HG03039 (cell line): Measurements from ENCODE around the gene ACLY.
A peak's percentile ranks its signal among the peaks of the same experiment; 100 is the strongest.

Experiments used
- ATAC-seq: cut with Tn5 transposase; IDR thresholded peaks from one replicate; pipeline ENCODE4 v1.9.1; 2021; ENCODE audit warnings: mild to moderate bottlenecking, moderate library complexity; ENCODE audit not compliant: unreplicated experiment

The ACLY gene

DNA sequence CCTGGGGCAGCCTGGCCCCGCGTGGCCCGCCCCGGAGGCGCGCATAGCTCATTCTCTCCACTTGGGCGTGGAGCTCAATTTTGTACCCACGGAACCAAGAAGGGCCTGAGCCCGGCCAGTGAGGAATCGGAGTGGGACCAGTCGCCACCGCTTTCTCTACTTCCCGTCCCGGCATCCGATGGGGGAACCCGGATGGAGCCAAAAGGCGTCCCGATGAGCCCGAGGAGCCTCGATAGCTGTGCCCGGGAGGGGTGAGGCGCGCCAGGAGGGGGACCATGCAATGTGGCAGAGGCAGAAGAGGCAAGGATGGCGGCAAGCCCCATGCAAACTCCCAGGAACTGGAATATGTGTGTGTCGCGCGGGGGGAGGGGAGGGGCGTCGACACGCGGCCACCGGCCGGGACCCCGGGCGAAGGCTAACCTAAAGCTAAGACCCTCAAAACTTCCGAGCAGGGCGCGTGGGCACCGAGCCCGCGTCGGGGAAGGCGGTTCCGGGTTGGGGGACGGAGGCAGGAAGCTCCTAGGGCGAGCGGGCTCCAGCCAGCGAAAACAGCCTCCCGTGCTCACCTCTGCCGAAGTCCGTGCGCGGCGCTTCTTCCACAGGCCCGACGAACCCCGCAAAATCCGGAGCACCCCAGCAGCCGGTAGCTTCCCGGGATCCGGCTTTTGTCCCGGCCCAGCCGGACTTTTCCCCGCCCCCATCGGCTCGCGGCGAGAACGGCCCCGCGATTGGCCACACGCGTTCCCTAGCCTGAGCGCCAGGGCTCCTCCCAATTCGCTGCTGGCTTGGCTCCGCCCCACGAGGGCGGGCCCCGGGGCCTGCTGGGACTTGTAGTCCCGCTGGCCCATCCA lies at the start of gene ACLY:
Gene ACLY (minus strand): TSS at position 638 of the 851 bp plus-strand sequence. CDS start 5,078 bp downstream, outside the sequence.
- peak; percentile 91 for ATAC-seq

DNA sequence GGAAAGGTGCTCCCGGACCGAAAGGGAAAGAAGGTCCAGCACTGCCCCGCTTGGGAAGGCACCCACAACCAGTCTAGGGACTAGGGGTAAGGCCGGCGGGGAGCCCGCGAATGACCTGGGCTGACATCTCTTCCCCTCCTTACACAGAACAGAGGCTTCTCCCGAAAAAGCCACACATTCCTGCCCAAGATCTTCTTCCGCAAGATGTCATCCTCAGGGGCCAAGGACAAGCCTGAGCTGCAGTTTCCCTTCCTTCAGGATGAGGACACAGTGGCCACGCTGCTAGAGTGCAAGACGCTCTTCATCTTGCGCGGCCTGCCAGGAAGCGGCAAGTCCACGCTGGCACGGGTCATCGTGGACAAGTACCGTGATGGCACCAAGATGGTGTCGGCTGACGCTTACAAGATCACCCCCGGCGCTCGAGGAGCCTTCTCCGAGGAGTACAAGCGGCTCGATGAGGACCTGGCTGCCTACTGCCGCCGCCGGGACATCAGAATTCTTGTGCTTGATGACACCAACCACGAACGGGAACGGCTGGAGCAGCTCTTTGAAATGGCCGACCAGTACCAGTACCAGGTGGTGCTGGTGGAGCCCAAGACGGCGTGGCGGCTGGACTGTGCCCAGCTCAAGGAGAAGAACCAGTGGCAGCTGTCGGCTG lies 49.3 kb upstream of the ACLY start:
- ATAC-seq: no peak

DNA sequence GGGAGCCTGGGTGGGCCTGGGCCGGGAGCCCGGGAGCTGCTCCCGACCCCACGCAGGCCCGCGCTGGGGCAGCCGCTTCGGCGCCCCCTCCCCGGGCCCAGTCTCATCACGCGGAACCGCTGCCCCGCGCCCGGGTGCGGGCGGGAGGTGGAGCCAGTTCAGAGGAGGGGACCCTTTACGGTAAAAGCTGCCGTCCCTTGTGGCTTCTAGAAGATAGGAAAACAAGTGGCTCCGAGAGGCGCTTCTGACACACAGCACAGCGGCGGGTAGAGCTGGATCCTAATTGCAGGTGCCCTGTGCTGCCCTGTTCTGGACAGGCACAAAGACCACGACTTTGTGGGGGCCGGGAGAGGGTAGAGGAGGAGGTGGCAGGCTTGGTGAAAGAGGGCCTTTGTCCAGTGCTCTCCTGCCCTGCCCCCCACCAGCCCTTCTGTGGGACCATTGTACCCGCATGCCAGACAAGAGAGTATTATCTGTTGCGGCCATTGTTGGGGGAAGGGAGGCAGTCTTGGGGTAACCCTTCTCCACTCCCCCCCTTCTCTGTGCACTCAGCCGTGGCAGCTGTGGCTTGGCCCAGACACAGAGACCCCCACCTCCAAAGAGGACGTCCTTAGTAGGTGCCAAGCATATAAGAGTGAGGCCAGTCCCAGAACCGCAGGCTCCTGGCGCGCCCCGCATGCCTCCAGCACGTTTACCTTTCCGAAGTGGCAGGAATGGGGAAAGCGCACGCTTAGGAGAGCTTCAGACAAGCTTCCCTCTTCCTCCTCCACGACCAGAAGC lies 48.6 kb upstream of the ACLY start:
- no peak for ATAC-seq

DNA sequence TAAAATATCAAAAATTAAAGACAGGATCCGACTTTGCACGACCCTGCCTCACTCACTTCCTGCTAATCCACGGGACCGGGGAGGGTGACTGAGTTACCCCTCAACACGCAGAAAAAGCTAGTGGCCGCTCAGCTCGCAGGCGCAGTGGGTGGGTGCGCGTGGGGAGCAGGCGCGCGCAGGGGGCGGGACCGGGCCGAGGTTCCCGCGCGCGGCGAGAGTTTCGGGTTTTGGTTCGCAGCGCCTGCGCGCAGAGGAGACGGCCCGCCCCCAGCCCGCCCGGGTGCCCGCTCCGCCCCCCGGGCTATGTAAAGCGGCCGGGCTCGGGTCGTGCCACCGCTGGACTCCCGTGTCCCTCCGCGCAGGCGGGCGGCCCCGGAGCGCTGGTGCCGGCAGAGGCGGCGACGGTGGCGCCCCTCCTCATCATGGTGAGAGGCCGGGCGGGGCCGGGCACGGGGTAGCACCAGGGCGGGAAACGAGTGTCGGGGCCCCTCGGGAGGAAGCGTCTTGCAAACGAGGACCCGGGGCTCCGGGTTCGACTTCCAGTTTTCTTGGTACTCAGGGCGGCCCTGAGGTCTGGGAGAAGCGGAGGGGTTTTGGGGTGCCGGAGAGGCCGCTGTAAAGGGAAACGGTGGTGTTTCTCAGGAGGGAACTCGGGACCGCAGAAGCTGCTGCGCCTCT lies 47.9 kb upstream of the ACLY start, which contains the start of gene CNP:
Gene CNP (plus strand): TSS at position 333 of the 678 bp plus-strand sequence. CDS start 90 bp downstream, at position 423.
- peak; percentile 66 for ATAC-seq

DNA sequence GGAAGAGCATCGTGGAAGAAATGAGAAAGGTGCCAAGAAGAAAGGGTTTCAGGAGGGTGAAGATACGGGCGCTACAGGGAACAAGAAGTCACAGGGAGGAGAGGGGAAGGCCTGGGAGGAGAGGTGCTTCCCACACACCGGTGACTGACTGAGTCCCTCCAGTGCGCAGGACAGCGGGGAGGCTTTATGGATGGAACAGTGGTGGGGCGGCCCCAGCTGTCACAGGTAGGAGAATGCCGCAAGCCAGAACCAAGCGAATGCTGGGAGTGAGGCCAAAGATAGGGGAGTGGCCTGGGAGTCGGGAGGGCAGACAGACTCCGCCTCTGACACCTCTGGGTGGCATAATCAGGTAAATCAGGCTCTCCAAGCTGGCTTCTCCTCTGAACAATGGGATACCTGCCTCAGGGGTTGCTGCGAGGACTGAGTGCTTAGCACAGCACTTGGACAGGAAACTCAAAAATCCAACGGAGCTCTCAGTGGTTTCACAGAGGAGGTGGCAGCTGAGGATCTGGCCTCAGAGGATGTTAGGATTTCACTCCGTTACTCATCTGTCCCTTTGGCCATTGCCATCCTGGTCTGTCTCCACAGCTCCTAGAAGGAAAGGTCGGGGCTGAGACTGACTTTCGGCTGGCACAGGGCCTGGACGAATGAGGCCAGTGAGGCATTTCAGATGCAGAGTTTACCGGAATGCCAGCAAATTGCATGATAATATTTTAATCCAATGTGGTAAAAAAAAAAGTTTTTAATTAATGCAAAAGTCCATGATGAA lies 47.1 kb upstream of the ACLY start:
- no peak for ATAC-seq

DNA sequence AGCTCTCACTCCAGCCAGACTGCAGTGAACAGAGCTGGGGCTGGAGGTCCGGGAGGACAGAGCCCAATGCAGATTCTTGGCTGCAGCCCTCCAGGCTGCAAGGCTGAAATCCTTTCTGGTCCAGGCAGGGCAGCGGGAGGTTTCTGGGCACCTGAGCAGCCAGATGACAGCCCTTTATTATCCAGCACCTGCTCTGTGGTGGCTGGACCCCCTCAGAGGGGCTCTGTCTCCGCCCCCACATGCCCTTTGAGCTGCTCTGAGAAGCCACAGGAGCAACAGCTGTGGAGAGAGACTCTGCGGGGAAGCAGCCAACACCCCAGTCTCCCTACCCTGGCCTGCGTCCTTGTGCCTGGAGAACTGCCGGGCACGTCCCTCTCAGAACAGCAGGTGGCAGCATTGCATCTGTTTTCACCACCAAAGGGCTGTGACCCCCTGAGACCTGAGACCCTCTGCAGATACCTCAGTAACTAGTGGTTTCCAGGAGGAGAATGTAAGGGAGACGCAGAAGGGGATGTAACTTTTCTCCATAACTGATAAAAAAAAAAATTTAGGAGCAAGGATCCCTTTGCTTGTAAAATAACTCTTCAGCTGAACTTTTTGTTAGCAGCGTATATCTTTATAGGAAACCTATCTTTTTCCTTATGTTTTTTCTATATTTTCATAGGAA lies 44.1 kb upstream of the ACLY start:
- ATAC-seq: no peak

DNA sequence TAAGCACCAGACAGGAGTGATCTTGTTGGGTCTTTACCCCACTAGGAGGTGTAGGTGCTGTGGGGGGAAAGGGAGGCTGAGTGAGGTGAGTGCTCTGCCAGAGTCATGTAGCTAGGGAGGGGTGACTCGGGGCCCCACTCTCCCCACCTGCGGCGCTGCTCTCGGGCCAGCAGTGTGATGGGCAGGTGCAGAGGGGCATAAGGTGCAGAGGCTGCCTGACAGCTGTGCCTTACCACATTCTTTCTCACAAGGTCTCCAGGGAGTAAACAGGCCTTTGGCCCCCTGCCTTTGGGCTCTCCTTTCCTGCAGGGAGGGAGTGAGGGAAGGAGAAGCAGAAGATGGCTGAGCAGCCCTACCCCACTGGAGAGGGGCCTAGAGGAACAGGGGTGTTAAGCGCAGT lies 43.4 kb upstream of the ACLY start:
- no peak for ATAC-seq

DNA sequence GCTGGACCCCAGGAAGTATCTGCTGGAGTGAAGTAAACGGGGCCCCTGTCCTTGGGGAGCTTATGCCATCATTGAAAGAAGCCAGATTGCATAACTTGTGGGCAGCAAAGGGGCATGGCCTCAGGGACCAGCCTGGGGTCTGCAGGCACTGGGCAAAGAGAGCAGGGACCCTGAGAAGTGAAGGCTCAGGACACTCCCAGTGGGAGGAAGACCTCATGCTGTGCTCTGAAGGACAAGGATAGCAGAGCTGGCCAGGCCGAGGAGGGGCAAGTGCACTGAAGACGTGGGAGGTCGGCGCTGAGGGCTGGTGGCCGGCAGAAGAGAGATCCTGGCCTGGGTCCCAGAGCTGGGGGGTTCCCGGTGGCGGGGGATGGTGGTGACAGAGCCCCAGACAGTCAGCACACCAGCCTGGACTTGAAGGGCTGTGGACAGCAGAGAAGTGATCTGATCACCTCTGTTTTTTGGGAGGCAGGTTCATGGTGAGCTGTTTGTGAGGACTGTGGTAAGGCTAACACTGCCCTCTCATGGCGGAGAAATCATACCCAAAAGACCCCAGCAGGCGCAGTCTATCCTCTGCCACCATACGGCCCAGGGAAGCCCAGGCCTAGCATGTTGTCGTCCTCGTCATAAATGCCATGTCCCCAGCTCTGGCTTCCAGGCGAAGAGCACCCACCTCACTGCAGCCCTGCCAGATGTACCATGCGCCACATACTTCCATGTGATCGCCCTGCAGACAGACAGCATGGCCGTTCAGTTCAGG lies 40.8 kb upstream of the ACLY start:
- ATAC-seq: no peak

DNA sequence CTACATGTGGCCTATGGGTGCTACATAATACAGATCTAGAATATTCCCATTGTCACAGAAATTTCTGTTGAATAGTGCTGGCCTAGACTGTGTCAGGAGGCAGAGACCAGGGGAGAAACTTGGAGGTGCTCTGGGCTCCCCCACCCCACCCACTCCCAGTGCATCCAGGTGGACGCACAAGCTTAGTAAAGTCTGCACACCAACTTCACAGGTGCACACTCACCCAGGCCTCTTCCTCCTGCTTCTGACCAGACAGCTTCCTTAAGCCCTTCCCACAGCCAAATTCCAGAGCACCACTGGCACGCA lies 40.2 kb upstream of the ACLY start:
- no peak for ATAC-seq

DNA sequence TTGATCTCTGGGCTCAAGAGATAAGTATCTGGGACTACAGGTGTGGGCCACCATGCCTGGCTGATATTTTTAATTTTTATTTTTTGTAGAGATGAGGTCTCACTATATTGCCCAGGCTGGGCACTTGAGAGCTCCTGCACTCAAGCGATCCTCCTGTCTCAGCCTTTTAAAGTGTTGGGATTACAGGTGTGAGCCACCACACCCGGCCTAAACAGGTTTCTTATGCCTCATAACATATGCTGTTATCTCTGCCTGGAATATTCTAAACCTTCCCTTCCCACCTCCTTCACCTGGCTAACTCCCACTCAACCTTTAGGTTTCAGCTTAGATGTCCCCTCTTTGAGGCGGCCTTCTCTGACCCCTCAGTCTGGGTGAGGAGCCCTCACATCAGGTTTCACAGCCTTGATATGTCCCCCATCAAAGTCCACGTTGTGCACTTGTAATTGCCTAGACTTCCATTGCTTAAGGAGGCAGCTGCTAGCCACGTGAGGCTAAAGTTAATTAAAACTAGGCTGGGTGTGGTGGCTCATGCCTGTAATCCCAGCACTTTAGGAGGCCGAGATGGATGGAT lies 39.2 kb upstream of the ACLY start:
- ATAC-seq: no peak

DNA sequence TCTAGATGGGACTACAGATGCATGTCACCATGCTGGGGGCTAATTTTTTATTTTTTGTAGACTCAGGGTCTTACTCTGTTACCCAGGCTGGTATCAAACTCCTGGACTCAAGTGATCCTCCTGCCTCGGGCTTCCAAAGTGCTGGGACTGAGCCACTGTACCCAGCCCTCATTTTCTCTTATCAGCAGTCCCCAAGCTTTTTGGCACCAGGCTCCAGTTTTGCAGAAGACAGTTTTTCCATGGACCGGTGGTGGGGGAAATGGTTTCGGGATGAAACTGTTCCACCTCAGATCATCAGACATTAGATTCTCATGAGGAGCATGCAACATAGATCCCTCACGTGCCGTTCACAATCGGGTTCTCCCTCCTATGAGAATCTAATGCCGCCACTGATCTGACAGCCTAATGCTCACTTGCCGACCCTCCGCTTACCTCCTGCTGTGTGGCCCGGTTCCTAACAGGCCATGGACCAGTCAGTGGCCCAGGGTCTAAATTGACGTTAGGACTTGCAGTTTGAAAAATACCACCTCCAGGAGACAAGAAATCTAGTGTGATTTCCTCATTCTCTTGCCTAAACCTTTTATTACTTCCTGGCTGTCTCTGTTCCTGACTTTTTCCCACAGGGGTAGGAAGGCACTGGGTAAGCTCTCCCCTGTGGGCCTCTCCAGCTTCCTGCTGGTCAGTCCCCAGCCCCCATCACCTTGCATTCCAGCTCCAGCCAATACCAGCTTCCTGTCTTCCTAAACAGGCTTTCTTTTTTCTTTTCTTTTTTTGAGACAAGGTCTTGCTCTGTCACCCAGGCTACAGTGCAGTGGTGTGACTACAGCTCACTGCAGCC lies 38.5 kb upstream of the ACLY start:
- no peak for ATAC-seq

DNA sequence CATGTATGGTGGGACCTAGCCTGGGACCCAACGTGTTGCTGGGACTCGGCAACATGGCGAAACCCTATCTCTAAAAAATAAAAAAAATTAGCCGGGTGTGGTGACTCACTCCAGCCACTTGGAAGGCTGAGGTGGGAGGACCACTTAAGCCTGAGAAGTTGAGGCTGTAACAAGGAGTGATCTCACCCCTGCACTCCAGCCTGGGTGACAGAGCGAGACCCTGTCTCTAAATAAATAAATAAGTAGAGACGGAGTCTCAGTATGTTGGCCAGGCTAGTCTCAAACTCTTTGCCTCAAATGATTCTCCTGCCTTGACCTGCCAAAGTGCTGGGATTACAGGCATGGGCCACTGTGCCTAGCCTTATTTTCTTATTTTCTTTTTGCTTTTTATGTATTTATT lies 37.8 kb upstream of the ACLY start:
- ATAC-seq: no peak

DNA sequence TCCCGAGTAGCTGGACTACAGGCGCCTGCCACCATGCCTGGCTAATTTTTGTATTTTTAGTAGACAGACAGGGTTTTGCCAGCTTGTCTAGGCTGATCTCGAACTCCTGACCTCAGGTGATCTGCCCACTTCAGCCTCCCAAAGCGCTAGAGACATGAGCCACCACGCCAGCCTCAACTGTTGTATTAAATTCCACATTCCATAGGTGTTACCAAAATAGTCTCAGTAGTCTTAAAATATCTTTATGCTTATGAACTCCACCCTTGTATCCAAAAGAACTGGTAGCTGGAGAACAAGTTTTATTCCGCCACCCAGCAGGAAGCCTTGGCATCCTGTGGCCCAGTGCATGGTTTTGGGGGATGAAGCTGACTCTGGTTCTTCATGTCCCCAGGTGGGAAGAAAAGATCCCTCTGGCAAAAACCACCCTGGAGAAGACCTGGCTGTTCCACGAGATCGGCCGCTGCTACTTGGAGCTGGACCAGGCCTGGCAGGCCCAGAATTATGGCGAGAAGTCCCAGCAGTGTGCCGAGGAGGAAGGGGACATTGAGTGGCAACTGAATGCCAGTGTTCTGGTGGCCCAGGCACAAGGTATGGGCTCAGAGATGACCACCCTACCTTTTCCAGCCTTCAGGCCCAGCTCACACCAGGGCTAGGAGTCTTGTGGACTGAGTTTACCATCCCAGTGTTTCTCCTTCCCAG lies 30.2 kb upstream of the ACLY start:
- no peak for ATAC-seq

DNA sequence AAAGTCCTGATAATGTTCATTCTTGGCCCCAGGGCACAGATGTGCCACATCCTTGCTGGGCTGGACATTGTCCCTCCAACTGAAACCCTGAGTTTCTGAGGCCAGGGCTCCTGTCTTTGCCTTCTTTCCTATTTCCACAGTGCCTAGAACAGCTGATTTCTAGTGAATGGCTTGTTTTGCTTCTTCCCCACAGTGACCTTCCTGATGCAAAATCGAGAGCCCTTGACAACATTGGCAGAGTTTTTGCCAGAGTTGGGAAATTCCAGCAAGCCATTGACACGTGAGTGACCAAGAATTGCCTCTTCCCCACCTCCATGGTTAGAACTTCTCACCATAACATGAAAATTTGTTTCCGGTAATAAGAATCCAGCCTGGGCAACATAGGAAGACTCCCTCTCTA lies 26.2 kb upstream of the ACLY start:
- ATAC-seq: no peak

DNA sequence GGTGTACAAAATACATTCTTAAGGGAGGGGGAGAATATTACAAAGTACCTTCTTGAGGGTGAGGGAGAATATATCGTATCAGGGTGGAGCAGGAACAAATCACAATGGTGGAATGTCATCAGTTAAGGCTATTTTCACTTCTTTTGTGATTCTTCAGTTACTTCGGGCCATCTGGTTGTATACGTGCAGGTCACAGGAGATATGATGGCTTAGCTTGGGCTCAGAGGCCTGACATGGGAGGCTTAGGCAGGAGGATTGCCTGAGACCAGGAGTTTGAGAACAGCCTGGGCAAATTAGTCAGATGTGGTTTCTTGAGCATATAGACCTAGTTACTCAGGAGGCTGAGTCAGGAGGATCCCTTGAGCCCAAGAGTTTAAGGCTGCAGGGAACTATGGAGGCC lies 24.7 kb upstream of the ACLY start:
- ATAC-seq: no peak

DNA sequence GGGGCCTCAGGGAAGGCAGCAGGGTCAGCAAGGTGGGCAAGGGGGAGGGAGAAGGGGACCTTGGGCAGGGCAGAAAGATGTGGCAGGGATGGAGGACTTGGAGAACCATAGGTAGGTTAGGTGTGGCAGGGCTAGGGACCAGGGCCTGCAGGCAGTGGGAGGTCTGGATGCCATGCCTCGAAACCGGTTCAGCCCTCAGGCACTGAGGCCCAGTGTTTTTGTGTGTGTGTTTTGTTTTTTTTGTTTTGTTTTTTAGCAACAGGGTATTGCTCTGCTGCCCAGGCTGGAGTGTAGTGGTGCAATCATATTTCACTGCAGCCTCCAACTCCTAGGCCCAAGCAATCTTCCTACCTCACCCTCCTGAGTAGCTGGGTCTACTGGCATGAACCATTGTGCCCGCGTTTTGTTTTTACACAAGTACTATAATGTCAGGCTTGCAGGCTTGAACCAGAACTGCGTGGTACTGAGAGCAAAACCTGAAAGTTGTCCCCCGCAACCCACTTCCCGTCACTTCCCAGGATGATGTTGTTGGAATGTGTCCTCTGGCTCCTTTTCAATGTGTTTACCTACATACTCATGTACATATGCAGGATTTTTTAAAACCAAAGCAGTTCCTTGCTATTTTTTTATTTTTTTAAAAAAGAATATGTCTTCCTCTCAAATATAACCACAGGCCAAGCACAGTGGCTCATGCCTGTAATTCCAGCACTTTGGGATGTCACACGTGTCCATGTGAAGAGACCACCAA lies 24.0 kb upstream of the ACLY start:
- no peak for ATAC-seq

DNA sequence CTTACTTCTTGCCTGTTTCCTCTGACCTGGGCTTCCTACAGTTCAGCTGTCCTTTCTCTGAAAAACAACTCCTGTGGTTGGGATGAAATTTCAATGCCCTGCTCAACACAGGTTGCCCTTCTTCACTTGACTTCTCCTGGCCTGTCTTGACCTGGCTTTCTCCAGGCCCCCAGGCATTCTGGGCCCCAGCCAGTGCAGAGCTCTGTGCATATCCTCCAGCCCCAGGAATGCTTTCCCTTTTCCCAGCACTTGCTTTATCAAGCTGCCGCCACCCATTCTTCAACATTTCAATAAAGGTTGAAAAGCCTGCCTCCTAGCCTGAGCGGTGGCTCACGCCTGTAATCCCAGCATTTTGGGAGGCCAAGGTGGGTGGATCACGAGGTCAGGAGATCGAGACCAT lies 22.4 kb upstream of the ACLY start:
- no peak for ATAC-seq
